ENCODE measurements around the gene FOXA3.

- TF ChIP-seq CTCF (conservative IDR thresholded peaks at IDR 0.05 in 1 of 2, IDR thresholded peaks at IDR 0.05 in 1 of 2; ENCODE audit: extremely low read depth in 1 of 2, insufficient read depth in 1 of 2, low read depth in 1 of 2, low read length in 2 of 2) (no peak), EZH2 (IDR thresholded peaks at IDR 0.05; ENCODE audit: borderline replicate concordance, low read length) (no peak)
Observed at GRCh38 chr19:45881082-45881908, 17.2 kb downstream of the FOXA3 start.

All from mammary epithelial cell (primary cell).